ENCODE measurements around the gene PLEKHA6. TPM values are rescaled to one million over a fixed set of nuclear protein-coding genes. Genes with fewer than 3 reads are reported as not detected.

The PLEKHA6 gene
- total and polyA plus RNA-seq, 2 experiments from 2014 or later = 2.8 to 6.2 TPM

- Histone ChIP-seq H3F3A (replicated peaks; ENCODE audit: low read depth) (0 out of 2 replicates have a peak, but pooled peaks cover 3% of the 10 kb centered on the region), H3K27ac (ENCODE audit: low read depth) (no peak overlapping the region), H3K9me2 (ENCODE audit: insufficient read depth) (no peaks in the 10 kb centered on the region), H3K4me2 (peak overlapping the region; percentile 70), H3K27me3 (ENCODE audit: insufficient read depth) (no peaks in the 10 kb centered on the region), H2AFZ (no peak overlapping the region), H4K20me1 (replicated peaks; ENCODE audit: insufficient read depth) (no peaks in the 10 kb centered on the region; the same call in 1 of the 2 replicates), H3K36me3 (ENCODE audit: insufficient read depth) (no peaks in the 10 kb centered on the region), H3K4me3 (no peak overlapping the region), H3K79me2 (replicated peaks; ENCODE audit: insufficient read depth) (no peaks in the 10 kb centered on the region), H3K4me1 (ENCODE audit: insufficient read depth) (peaks cover 28% of the 10 kb centered on the region)
- Mint-ChIP-seq H3K9me3 (no peaks in the 10 kb centered on the region), H3K4me3 (peak overlapping the region; percentile 61), H3K4me1 (peaks cover 49% of the 10 kb centered on the region), H3K36me3 (ENCODE audit: low read depth) (no peaks in the 10 kb centered on the region), H3K27ac (no peak overlapping the region), H3K27me3 (ENCODE audit: insufficient read depth, low read depth, poor library complexity) (peaks cover 15% of the 10 kb centered on the region)
- TF ChIP-seq ZNF462 (CRISPR knock-in tag; IDR thresholded peaks at IDR 0.05) (no peak), ZNF114 (CRISPR knock-in tag; IDR thresholded peaks at IDR 0.05) (no peak), EZH2phosphoT487 (IDR thresholded peaks at IDR 0.05; ENCODE audit: unreplicated experiment) (no peak), EZH2 (IDR thresholded peaks at IDR 0.05; ENCODE audit: low read depth, unreplicated experiment) (no peak), CREB1 (CRISPR knock-in tag; IDR thresholded peaks at IDR 0.05; ENCODE audit: low read depth) (no peak), JUNB (IDR thresholded peaks at IDR 0.05; ENCODE audit: unreplicated experiment) (no peak), NANOG (IDR thresholded peaks at IDR 0.05; ENCODE audit: borderline replicate concordance) (no peak), STAT1 (IDR thresholded peaks at IDR 0.05; ENCODE audit: unreplicated experiment) (no peak), POLR2AphosphoS5 (IDR thresholded peaks at IDR 0.05; ENCODE audit: low read depth) (no peak), ZNF331 (CRISPR knock-in tag; IDR thresholded peaks at IDR 0.05; ENCODE audit: low read depth) (no peak)
- TF ChIP-seq, protein P1, sequence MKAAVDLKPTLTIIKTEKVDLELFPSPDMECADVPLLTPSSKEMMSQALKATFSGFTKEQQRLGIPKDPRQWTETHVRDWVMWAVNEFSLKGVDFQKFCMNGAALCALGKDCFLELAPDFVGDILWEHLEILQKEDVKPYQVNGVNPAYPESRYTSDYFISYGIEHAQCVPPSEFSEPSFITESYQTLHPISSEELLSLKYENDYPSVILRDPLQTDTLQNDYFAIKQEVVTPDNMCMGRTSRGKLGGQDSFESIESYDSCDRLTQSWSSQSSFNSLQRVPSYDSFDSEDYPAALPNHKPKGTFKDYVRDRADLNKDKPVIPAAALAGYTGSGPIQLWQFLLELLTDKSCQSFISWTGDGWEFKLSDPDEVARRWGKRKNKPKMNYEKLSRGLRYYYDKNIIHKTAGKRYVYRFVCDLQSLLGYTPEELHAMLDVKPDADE (IDR thresholded peaks at IDR 0.05) = no peak
- TF ChIP-seq, protein P2, sequence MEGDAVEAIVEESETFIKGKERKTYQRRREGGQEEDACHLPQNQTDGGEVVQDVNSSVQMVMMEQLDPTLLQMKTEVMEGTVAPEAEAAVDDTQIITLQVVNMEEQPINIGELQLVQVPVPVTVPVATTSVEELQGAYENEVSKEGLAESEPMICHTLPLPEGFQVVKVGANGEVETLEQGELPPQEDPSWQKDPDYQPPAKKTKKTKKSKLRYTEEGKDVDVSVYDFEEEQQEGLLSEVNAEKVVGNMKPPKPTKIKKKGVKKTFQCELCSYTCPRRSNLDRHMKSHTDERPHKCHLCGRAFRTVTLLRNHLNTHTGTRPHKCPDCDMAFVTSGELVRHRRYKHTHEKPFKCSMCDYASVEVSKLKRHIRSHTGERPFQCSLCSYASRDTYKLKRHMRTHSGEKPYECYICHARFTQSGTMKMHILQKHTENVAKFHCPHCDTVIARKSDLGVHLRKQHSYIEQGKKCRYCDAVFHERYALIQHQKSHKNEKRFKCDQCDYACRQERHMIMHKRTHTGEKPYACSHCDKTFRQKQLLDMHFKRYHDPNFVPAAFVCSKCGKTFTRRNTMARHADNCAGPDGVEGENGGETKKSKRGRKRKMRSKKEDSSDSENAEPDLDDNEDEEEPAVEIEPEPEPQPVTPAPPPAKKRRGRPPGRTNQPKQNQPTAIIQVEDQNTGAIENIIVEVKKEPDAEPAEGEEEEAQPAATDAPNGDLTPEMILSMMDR (conservative IDR thresholded peaks at IDR 0.05; ENCODE audit: low read depth in 2 of 2) = no peak
- TF ChIP-seq, protein P3, sequence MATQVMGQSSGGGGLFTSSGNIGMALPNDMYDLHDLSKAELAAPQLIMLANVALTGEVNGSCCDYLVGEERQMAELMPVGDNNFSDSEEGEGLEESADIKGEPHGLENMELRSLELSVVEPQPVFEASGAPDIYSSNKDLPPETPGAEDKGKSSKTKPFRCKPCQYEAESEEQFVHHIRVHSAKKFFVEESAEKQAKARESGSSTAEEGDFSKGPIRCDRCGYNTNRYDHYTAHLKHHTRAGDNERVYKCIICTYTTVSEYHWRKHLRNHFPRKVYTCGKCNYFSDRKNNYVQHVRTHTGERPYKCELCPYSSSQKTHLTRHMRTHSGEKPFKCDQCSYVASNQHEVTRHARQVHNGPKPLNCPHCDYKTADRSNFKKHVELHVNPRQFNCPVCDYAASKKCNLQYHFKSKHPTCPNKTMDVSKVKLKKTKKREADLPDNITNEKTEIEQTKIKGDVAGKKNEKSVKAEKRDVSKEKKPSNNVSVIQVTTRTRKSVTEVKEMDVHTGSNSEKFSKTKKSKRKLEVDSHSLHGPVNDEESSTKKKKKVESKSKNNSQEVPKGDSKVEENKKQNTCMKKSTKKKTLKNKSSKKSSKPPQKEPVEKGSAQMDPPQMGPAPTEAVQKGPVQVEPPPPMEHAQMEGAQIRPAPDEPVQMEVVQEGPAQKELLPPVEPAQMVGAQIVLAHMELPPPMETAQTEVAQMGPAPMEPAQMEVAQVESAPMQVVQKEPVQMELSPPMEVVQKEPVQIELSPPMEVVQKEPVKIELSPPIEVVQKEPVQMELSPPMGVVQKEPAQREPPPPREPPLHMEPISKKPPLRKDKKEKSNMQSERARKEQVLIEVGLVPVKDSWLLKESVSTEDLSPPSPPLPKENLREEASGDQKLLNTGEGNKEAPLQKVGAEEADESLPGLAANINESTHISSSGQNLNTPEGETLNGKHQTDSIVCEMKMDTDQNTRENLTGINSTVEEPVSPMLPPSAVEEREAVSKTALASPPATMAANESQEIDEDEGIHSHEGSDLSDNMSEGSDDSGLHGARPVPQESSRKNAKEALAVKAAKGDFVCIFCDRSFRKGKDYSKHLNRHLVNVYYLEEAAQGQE (IDR thresholded peaks at IDR 0.05; ENCODE audit: unreplicated experiment) = no peak
- DNase-seq (ENCODE audit: low spot score) = no peak
- no peak for ATAC-seq
Measured at GRCh38 chr1:204286831-204287421, 72.8 kb downstream of the PLEKHA6 start.

All from GM23338 (cell line).